Stimulated activated CD4-positive, alpha-beta T cell treated with anti-CD3 and anti-CD28 coated beads, Interleukin-12 subunit alpha, Interleukin-12 subunit beta, amount 100 ng/mL, for 4 hours (primary cell): Measurements from ENCODE around the gene POMGNT1.

Source experiments
- DNase-seq: peaks from one replicate; pipeline ENCODE4 v3.0.0-alpha.2; 2020

POMGNT1 gene

DNA sequence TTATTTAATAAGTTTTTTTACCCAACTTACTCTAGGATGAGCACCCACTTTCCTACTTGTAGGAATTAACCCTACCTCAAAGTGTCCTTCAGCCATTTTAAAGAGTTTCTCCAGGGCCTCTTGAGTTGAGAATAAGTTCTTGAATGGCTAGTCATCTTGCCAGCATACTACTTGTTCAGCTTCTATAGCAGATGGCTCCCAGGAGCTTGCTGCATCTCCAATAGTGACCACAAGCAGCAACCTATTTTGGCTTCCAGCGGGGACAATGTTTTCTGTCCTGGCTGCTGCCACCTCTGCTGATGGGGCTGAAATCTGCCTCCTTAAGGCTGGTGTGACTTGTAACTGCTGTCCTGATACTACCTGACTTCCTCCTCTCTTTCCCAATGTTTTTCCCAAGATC lies 45.0 kb downstream of the POMGNT1 start:
- no peak for DNase-seq

DNA sequence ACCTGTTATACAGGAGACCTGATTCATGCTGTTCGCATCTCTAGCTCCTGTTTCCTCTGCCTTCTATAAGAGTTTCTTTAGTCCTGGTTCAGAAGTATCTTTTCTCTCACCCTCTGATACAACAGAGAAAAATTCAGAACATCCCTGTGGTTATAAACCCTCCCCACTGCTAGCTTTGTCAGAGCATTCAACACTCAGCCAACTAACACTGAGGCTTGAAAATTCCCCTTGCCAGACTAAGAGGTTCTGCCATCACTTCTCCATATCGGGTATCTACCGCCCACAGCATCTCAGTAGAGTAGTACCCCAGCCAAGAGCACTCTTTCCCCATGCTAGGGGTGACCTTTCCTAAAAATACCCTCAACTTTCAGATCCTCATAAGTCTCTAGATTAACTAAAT lies 46.2 kb downstream of the POMGNT1 start:
- no peak for DNase-seq

DNA sequence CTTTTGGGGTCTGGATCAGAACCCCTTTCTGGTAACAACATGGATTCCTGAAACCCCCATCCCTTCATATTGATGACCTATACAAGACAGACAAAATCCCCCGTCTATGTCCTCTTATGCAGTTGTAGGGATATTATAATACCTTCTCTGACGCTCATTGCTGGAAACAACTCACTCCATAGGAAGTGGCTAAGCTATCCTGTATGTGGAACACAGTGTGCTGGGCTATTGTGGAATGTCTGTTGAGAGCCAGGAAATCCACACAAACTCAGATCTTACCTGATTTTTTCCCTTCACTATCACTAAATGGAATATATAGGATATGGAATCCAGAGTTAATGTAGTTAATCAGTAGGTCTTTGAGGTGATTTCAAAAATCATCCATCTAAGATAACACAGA lies 48.1 kb downstream of the POMGNT1 start:
- DNase-seq = no peak

DNA sequence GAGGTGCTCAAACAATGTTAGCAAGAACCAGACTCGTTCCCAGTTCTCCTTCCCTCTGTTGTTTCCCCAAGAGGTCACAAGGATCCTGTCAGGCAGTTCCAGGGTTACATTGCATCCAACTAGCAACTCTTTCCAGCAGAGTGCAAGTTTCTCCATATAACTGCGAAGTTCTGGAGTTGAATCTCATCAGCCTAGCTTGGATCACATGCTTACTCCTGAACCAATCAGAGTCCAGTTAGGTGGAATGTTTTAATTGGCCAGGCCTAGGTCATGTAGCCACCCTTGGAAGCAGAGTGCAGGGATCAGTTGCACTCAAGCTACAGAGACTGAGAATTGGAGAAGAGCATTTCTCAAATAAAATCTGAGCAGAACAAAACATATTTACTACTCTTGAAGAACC lies 49.9 kb downstream of the POMGNT1 start:
- no peak for DNase-seq
